ENCODE data around the gene ADAMTS14. TPM values are rescaled to one million over a fixed set of nuclear protein-coding genes. Genes with fewer than 3 reads are reported as not detected.

The ADAMTS14 gene
- total and polyA plus RNA-seq, 4 experiments from 2014 or later = not detected

GRCh38 chr10:70698211-70698610, 25.9 kb downstream of the ADAMTS14 start:
- H3K4me1 ChIP-seq (ENCODE audit: insufficient read depth, low read length) = peaks cover 1% of the 10 kb centered on the region
- ChIA-PET POLR2A (ENCODE audit: partially characterized antibody) (no interaction called here), CTCF (ENCODE audit: partially characterized antibody) (no interaction called here)
- Mint-ChIP-seq H3K27ac (no peak overlapping the region), H3K4me1 (no peaks in the 10 kb centered on the region), H3K4me3 (no peak overlapping the region), H3K36me3 (no peaks in the 10 kb centered on the region), H3K27me3 (no peaks in the 10 kb centered on the region), H3K9me3 (no peaks in the 10 kb centered on the region)
- intact Hi-C loops (cut with micrococcal nuclease) = loop anchor here (10.0 kb wide), 1 partner anchor 143 kb away; no protein-coding TSS in a partner anchor
- DNase-seq = peak in 1 of 5 donors; percentile 3
- H3K9me3 ChIP-seq (ENCODE audit: control insufficient read depth in 1 of 2, low read length in 2 of 2) = no peaks in the 10 kb centered on the region
- H3K36me3 ChIP-seq (ENCODE audit: insufficient read depth, low read length) = no peaks in the 10 kb centered on the region
- no peaks in the 10 kb centered on the region for H3K27me3 ChIP-seq (ENCODE audit: insufficient read depth, low read length)
- H3K4me3 ChIP-seq (ENCODE audit: low read length in 2 of 2) = no peak overlapping the region
- no peak overlapping the region for H3K27ac ChIP-seq (ENCODE audit: low read depth, low read length)

GRCh38 chr10:70699063-70699658, 26.9 kb downstream of the ADAMTS14 start:
- Mint-ChIP-seq H3K9me3 (no peaks in the 10 kb centered on the region), H3K27me3 (no peaks in the 10 kb centered on the region), H3K27ac (no peak overlapping the region), H3K4me3 (no peak overlapping the region), H3K4me1 (no peaks in the 10 kb centered on the region), H3K36me3 (no peaks in the 10 kb centered on the region)
- Histone ChIP-seq H3K27ac (ENCODE audit: low read depth, low read length) (no peak overlapping the region), H3K4me1 (ENCODE audit: insufficient read depth, low read length) (no peaks in the 10 kb centered on the region), H3K4me3 (ENCODE audit: low read length in 2 of 2) (no peak overlapping the region), H3K27me3 (ENCODE audit: insufficient read depth, low read length) (no peaks in the 10 kb centered on the region), H3K36me3 (ENCODE audit: insufficient read depth, low read length) (no peaks in the 10 kb centered on the region), H3K9me3 (ENCODE audit: control insufficient read depth in 1 of 2, low read length in 2 of 2) (no peaks in the 10 kb centered on the region)
- no peak for DNase-seq
- POLR2A ChIA-PET (ENCODE audit: partially characterized antibody) = no interaction called here
- intact Hi-C loops (cut with micrococcal nuclease) = loop anchor here (10.0 kb wide), 1 partner anchor 144 kb away; no protein-coding TSS in a partner anchor
- CTCF ChIA-PET (ENCODE audit: partially characterized antibody) = no interaction called here

GRCh38 chr10:70699659-70700174, 27.4 kb downstream of the ADAMTS14 start:
- H3K9me3 Mint-ChIP-seq = no peaks in the 10 kb centered on the region
- POLR2A ChIA-PET (ENCODE audit: partially characterized antibody) = no interaction called here
- CTCF ChIA-PET (ENCODE audit: partially characterized antibody) = no interaction called here
- H3K9me3 ChIP-seq (ENCODE audit: control insufficient read depth in 1 of 2, low read length in 2 of 2) = no peaks in the 10 kb centered on the region
- H3K27me3 ChIP-seq (ENCODE audit: insufficient read depth, low read length) = no peaks in the 10 kb centered on the region
- H3K36me3 Mint-ChIP-seq = no peaks in the 10 kb centered on the region
- no peak overlapping the region for H3K27ac Mint-ChIP-seq
- no peaks in the 10 kb centered on the region for H3K4me1 ChIP-seq (ENCODE audit: insufficient read depth, low read length)
- peak in 1 of 5 donors; percentile 33 for DNase-seq
- no peak overlapping the region for H3K4me3 Mint-ChIP-seq
- no peak overlapping the region for H3K27ac ChIP-seq (ENCODE audit: low read depth, low read length)
- H3K4me1 Mint-ChIP-seq = no peaks in the 10 kb centered on the region
- no peaks in the 10 kb centered on the region for H3K36me3 ChIP-seq (ENCODE audit: insufficient read depth, low read length)
- no peak overlapping the region for H3K4me3 ChIP-seq (ENCODE audit: low read length in 2 of 2)
- intact Hi-C loops (cut with micrococcal nuclease) = loop anchor here (10.0 kb wide), 1 partner anchor 145 kb away; no protein-coding TSS in a partner anchor
- no peaks in the 10 kb centered on the region for H3K27me3 Mint-ChIP-seq

- ChIA-PET CTCF (ENCODE audit: partially characterized antibody) (no interaction called here), POLR2A (ENCODE audit: partially characterized antibody) (no interaction called here)
- Mint-ChIP-seq H3K27ac (no peak overlapping the region), H3K9me3 (no peaks in the 10 kb centered on the region), H3K27me3 (no peaks in the 10 kb centered on the region), H3K4me3 (no peak overlapping the region), H3K36me3 (no peaks in the 10 kb centered on the region), H3K4me1 (no peaks in the 10 kb centered on the region)
- Histone ChIP-seq H3K36me3 (ENCODE audit: insufficient read depth, low read length) (no peaks in the 10 kb centered on the region), H3K27me3 (ENCODE audit: insufficient read depth, low read length) (no peaks in the 10 kb centered on the region), H3K4me1 (ENCODE audit: insufficient read depth, low read length) (no peaks in the 10 kb centered on the region), H3K4me3 (ENCODE audit: low read length in 2 of 2) (no peak overlapping the region), H3K9me3 (ENCODE audit: control insufficient read depth in 1 of 2, low read length in 2 of 2) (no peaks in the 10 kb centered on the region), H3K27ac (ENCODE audit: low read depth, low read length) (no peak overlapping the region)
- intact Hi-C loops (cut with micrococcal nuclease) = no loop called here
- DNase-seq = peak in 1 of 5 donors; percentile 6
Measured at GRCh38 chr10:70702190-70702763, 30.0 kb downstream of the ADAMTS14 start.

- Histone ChIP-seq H3K27ac (ENCODE audit: low read depth, low read length) (no peak overlapping the region), H3K4me1 (ENCODE audit: insufficient read depth, low read length) (no peaks in the 10 kb centered on the region), H3K4me3 (ENCODE audit: low read length in 2 of 2) (no peak overlapping the region), H3K9me3 (ENCODE audit: control insufficient read depth in 1 of 2, low read length in 2 of 2) (no peaks in the 10 kb centered on the region), H3K36me3 (ENCODE audit: insufficient read depth, low read length) (no peaks in the 10 kb centered on the region), H3K27me3 (ENCODE audit: insufficient read depth, low read length) (no peaks in the 10 kb centered on the region)
- POLR2A ChIA-PET (ENCODE audit: partially characterized antibody) = no interaction called here
- no peaks in the 10 kb centered on the region for H3K9me3 Mint-ChIP-seq
- CTCF ChIA-PET (ENCODE audit: partially characterized antibody) = no interaction called here
- DNase-seq = peak in 1 of 5 donors; percentile 10
- intact Hi-C loops (cut with micrococcal nuclease) = no loop called here
- H3K4me1 Mint-ChIP-seq = no peaks in the 10 kb centered on the region
- no peaks in the 10 kb centered on the region for H3K36me3 Mint-ChIP-seq
- H3K27me3 Mint-ChIP-seq = no peaks in the 10 kb centered on the region
- H3K27ac Mint-ChIP-seq = no peak overlapping the region
- H3K4me3 Mint-ChIP-seq = no peak overlapping the region
Measured at GRCh38 chr10:70704211-70704610, 31.9 kb downstream of the ADAMTS14 start.

- H3K27ac ChIP-seq (ENCODE audit: low read depth, low read length) = no peak overlapping the region
- no peak overlapping the region for H3K4me3 Mint-ChIP-seq
- DNase-seq = peak in 1 of 5 donors; percentile 29
- no peak overlapping the region for H3K4me3 ChIP-seq (ENCODE audit: low read length in 2 of 2)
- no peaks in the 10 kb centered on the region for H3K4me1 ChIP-seq (ENCODE audit: insufficient read depth, low read length)
- no peaks in the 10 kb centered on the region for H3K27me3 ChIP-seq (ENCODE audit: insufficient read depth, low read length)
- H3K9me3 ChIP-seq (ENCODE audit: control insufficient read depth in 1 of 2, low read length in 2 of 2) = no peaks in the 10 kb centered on the region
- no peaks in the 10 kb centered on the region for H3K36me3 ChIP-seq (ENCODE audit: insufficient read depth, low read length)
- H3K9me3 Mint-ChIP-seq = no peaks in the 10 kb centered on the region
- ChIA-PET POLR2A (ENCODE audit: partially characterized antibody) (no interaction called here), CTCF (ENCODE audit: partially characterized antibody) (no interaction called here)
- no peaks in the 10 kb centered on the region for H3K36me3 Mint-ChIP-seq
- H3K4me1 Mint-ChIP-seq = no peaks in the 10 kb centered on the region
- no peaks in the 10 kb centered on the region for H3K27me3 Mint-ChIP-seq
- intact Hi-C loops (cut with micrococcal nuclease) = no loop called here
- no peak overlapping the region for H3K27ac Mint-ChIP-seq
Measured at GRCh38 chr10:70705121-70705861, 33.0 kb downstream of the ADAMTS14 start.

GRCh38 chr10:70711177-70711576, 38.9 kb downstream of the ADAMTS14 start:
- H3K27ac ChIP-seq (ENCODE audit: low read depth, low read length) = no peak overlapping the region
- Mint-ChIP-seq H3K27me3 (no peaks in the 10 kb centered on the region), H3K4me3 (no peak overlapping the region), H3K9me3 (no peaks in the 10 kb centered on the region), H3K4me1 (no peaks in the 10 kb centered on the region), H3K27ac (no peak overlapping the region), H3K36me3 (no peaks in the 10 kb centered on the region)
- no peaks in the 10 kb centered on the region for H3K36me3 ChIP-seq (ENCODE audit: insufficient read depth, low read length)
- CTCF ChIA-PET (ENCODE audit: partially characterized antibody) = no interaction called here
- H3K4me1 ChIP-seq (ENCODE audit: insufficient read depth, low read length) = no peaks in the 10 kb centered on the region
- intact Hi-C loops (cut with micrococcal nuclease) = no loop called here
- H3K4me3 ChIP-seq (ENCODE audit: low read length in 2 of 2) = no peak overlapping the region
- POLR2A ChIA-PET (ENCODE audit: partially characterized antibody) = no interaction called here
- DNase-seq = peak in 1 of 5 donors; percentile 17
- H3K27me3 ChIP-seq (ENCODE audit: insufficient read depth, low read length) = no peaks in the 10 kb centered on the region
- H3K9me3 ChIP-seq (ENCODE audit: control insufficient read depth in 1 of 2, low read length in 2 of 2) = no peaks in the 10 kb centered on the region

All from CD4-positive, alpha-beta memory T cell (primary cell).